MM.1S (cell line): ENCODE data around the gene CCDC192.

Experiments
- EZH2phosphoT487 ChIP-seq: fragments of 300-600 bp; sonication (generic); IDR thresholded peaks from 2 replicates; pipeline ENCODE4 v1.6.1; 2018; ENCODE audit warnings: antibody characterized with exemption, low read length
- TF ChIP-seq, protein P1 (sequence below): fragments of 300-600 bp; sonication (generic); IDR thresholded peaks from 2 replicates; pipeline ENCODE4 v1.5.1; 2016; ENCODE audit warnings: antibody characterized with exemption, low read length, mixed read lengths

DNA sequence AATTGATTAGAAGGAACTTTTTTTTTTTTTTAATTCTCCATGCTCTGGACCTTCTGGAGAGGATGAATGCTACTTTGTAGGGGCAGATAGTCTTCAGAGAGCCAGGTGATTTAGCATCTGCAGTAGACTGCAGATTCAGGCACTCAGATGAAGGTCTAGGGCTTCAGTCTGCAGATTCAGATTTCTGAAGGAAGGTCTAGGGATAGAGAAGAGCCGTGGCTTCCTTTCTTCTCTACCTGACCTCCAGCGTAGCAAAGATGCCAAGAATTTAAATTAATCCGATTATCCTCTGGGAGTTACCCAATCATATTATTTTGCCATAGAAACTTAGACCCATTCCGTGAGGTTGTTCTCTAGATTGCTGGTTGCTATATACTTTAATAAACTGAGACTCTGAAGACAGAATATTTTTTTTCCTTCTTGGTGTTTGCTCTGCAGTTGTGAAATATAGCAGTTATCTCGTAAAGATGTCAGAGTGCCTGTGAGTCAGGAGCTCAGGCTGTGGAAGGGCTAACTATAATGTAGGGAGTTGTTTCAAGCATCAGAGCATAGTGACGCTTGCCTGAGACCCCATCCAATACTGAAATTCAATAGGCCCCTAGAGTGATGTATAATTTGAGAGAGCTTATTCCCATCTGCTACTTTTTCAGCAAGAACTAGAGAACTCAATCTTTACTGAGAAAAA lies 247.7 kb downstream of the CCDC192 start:
- no peak for TF ChIP-seq EZH2phosphoT487
- TF ChIP-seq, protein P1, sequence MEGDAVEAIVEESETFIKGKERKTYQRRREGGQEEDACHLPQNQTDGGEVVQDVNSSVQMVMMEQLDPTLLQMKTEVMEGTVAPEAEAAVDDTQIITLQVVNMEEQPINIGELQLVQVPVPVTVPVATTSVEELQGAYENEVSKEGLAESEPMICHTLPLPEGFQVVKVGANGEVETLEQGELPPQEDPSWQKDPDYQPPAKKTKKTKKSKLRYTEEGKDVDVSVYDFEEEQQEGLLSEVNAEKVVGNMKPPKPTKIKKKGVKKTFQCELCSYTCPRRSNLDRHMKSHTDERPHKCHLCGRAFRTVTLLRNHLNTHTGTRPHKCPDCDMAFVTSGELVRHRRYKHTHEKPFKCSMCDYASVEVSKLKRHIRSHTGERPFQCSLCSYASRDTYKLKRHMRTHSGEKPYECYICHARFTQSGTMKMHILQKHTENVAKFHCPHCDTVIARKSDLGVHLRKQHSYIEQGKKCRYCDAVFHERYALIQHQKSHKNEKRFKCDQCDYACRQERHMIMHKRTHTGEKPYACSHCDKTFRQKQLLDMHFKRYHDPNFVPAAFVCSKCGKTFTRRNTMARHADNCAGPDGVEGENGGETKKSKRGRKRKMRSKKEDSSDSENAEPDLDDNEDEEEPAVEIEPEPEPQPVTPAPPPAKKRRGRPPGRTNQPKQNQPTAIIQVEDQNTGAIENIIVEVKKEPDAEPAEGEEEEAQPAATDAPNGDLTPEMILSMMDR = no peak
